Mesenchymal stem cell (in vitro differentiated cells and primary cell): ENCODE measurements around the gene ATP9A.

ENCODE experiments used
- DNase-seq: peaks from one replicate; pipeline ENCODE4 v3.0.0-alpha.2; 2013
- H2AFZ ChIP-seq: one replicate; pipeline ENCODE4 v1.6.1; 2013; ENCODE audit warnings: low read depth, mild to moderate bottlenecking, control low read depth, inconsistent platforms, low read length, moderate library complexity
- H2AK5ac ChIP-seq: 2 replicates; pipeline ENCODE4 v1.6.1; 2013; ENCODE audit warnings: low read length, moderate library complexity, mild to moderate bottlenecking, inconsistent platforms; ENCODE audit not compliant: severe bottlenecking
- H2BK120ac ChIP-seq: one replicate; pipeline ENCODE4 v1.6.1; 2013; ENCODE audit warnings: low read depth, mild to moderate bottlenecking, inconsistent platforms, low read length, moderate library complexity
- H2BK12ac ChIP-seq, 2 experiments: one replicate each; pipeline ENCODE4 v1.6.1; 2013; ENCODE audit warnings: inconsistent platforms in 2 of 2, low read length in 2 of 2, mild to moderate bottlenecking in 2 of 2, moderate library complexity in 2 of 2, control low read depth in 1 of 2
- H2BK15ac ChIP-seq: one replicate; pipeline ENCODE4 v1.6.1; 2013; ENCODE audit warnings: mild to moderate bottlenecking, low read depth, inconsistent platforms; ENCODE audit not compliant: poor library complexity, severe bottlenecking
- H2BK5ac ChIP-seq: 2 replicates; pipeline ENCODE4 v1.6.1; 2013; ENCODE audit warnings: low read depth, mild to moderate bottlenecking, low read length, control low read depth, inconsistent platforms; ENCODE audit not compliant: poor library complexity, severe bottlenecking
- H3K14ac ChIP-seq, 2 experiments: one replicate each; pipeline ENCODE4 v1.6.1; 2013; ENCODE audit warnings: inconsistent platforms in 2 of 2, low read length in 2 of 2, control low read depth in 1 of 2, mild to moderate bottlenecking in 1 of 2, moderate library complexity in 1 of 2
- H3K18ac ChIP-seq, 2 experiments: one replicate each; pipeline ENCODE4 v1.6.1; 2013; ENCODE audit warnings: inconsistent platforms in 2 of 2, low read length in 2 of 2, control low read depth in 1 of 2, low read depth in 1 of 2, mild to moderate bottlenecking in 1 of 2
- H3K23ac ChIP-seq, 2 experiments: one replicate each; pipeline ENCODE4 v1.6.1; 2013; ENCODE audit warnings: inconsistent platforms in 2 of 2, low read length in 2 of 2, mild to moderate bottlenecking in 2 of 2, moderate library complexity in 2 of 2, control low read depth in 1 of 2
- H3K27ac ChIP-seq: 2 replicates; pipeline ENCODE4 v1.5.1; 2013; ENCODE audit warnings: mild to moderate bottlenecking, moderate library complexity, low read length, control low read depth, inconsistent platforms; ENCODE audit not compliant: poor library complexity, severe bottlenecking
- H3K27me3 ChIP-seq, 2 experiments: 2 replicates each; pipeline versions ENCODE4 v1.6.1 to v1.7.0; 2013; ENCODE audit warnings: low read length in 2 of 2, mild to moderate bottlenecking in 2 of 2, moderate library complexity in 2 of 2, control low read depth in 1 of 2, inconsistent platforms in 1 of 2; ENCODE audit not compliant: control insufficient read depth in 1 of 2, insufficient read depth in 1 of 2
- H3K36me3 ChIP-seq, 2 experiments: 2 replicates each; pipeline versions ENCODE4 v1.6.1 to v1.7.0; 2013; ENCODE audit warnings: low read length in 2 of 2, control low read depth in 1 of 2, inconsistent platforms in 1 of 2, low read depth in 1 of 2, mild to moderate bottlenecking in 1 of 2; ENCODE audit not compliant: insufficient read depth in 2 of 2, control insufficient read depth in 1 of 2
- H3K4ac ChIP-seq, 2 experiments: one replicate each; pipeline ENCODE4 v1.6.1; 2013; ENCODE audit warnings: inconsistent platforms in 2 of 2, low read length in 2 of 2, mild to moderate bottlenecking in 2 of 2, moderate library complexity in 2 of 2, control low read depth in 1 of 2, low read depth in 1 of 2
- H3K4me1 ChIP-seq: 2 replicates; pipeline ENCODE4 v1.6.1; 2013; ENCODE audit warnings: low read depth, low read length, control low read depth; ENCODE audit not compliant: control insufficient read depth, insufficient read depth
- H3K4me2 ChIP-seq: 2 replicates; pipeline ENCODE4 v1.6.1; 2013; ENCODE audit warnings: low read length, mild to moderate bottlenecking, inconsistent platforms; ENCODE audit not compliant: poor library complexity, severe bottlenecking
- H3K4me3 ChIP-seq, 2 experiments: 2 replicates each; pipeline versions ENCODE4 v1.5.1 to v1.7.0; 2013; ENCODE audit warnings: low read length in 2 of 2, mild to moderate bottlenecking in 2 of 2, control low read depth in 1 of 2, low read depth in 1 of 2; ENCODE audit not compliant: insufficient read depth in 1 of 2
- H3K79me1 ChIP-seq: replicated peaks from 2 replicates; pipeline ENCODE4 v1.6.1; 2013; ENCODE audit warnings: mild to moderate bottlenecking, control low read depth, low read length, inconsistent platforms; ENCODE audit not compliant: poor library complexity, severe bottlenecking
- H3K9ac ChIP-seq: 2 replicates; pipeline ENCODE4 v1.7.0; 2013; ENCODE audit warnings: mild to moderate bottlenecking, low read length, moderate library complexity
- H3K9me3 ChIP-seq: 2 replicates; pipeline ENCODE4 v1.7.0; 2013; ENCODE audit warnings: mild to moderate bottlenecking, low read length; ENCODE audit not compliant: control insufficient read depth
- H4K8ac ChIP-seq: one replicate; pipeline ENCODE4 v1.6.1; 2013; ENCODE audit warnings: inconsistent platforms, mild to moderate bottlenecking, low read length, moderate library complexity
- H4K91ac ChIP-seq: one replicate; pipeline ENCODE4 v1.6.1; 2013; ENCODE audit warnings: mild to moderate bottlenecking, low read length, inconsistent platforms
- WGBS: methylation state at CpG from one replicate; pipeline ENCODE4 v1.1.7; 2013; ENCODE audit warnings: mixed read lengths; 5-methylcytosine and 5-hydroxymethylcytosine counted together

Gene ATP9A

DNA sequence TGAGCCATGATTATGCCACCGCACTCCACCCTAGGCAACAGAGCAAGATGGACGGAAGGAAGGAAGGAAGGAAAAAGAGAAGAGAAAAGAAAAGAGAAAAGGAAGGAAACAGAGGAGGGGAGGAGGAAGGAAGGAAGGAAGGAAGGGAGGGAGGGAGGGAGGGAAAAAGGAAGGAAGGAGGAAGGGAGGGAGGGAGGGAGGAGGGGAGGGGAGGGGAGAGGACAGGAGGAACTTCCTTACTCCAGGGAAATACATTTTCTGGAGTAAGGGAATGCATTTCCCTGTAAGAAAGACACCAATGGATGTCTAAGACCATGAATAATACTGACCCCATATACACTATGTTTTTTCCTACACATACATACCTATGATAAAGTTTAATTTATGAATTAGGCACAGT, 132.5 kb downstream of the ATP9A start:
- no peaks in the 10 kb centered on the region for H3K9me3 ChIP-seq
- 92% methylated on average over 2 of the region's 2 CpGs for WGBS
- no peak overlapping the region for H3K23ac ChIP-seq
- no peak overlapping the region for H2AFZ ChIP-seq
- H2BK5ac ChIP-seq, result no peak overlapping the region
- H3K14ac ChIP-seq, result no peak overlapping the region
- H3K4me2 ChIP-seq, result no peak overlapping the region
- no peak overlapping the region for H2BK120ac ChIP-seq
- H3K18ac ChIP-seq, result no peak overlapping the region
- no peak overlapping the region for H2BK12ac ChIP-seq
- H4K91ac ChIP-seq, result no peak overlapping the region
- no peak for DNase-seq
- H4K8ac ChIP-seq, result no peak overlapping the region
- no peak overlapping the region for H3K4ac ChIP-seq
- no peak overlapping the region for H3K9ac ChIP-seq
- no peak overlapping the region for H3K27ac ChIP-seq
- H3K4me1 ChIP-seq, result peaks cover 7% of the 10 kb centered on the region
- no peaks in the 10 kb centered on the region for H3K27me3 ChIP-seq
- peaks cover 12 to 40% of the 10 kb centered on the region in 2 experiments for H3K36me3 ChIP-seq
- H3K4me3 ChIP-seq, result no peak overlapping the region
- H2AK5ac ChIP-seq, result no peak overlapping the region
- no peaks in the 10 kb centered on the region for H3K79me1 ChIP-seq
- no peak overlapping the region for H2BK15ac ChIP-seq

DNA sequence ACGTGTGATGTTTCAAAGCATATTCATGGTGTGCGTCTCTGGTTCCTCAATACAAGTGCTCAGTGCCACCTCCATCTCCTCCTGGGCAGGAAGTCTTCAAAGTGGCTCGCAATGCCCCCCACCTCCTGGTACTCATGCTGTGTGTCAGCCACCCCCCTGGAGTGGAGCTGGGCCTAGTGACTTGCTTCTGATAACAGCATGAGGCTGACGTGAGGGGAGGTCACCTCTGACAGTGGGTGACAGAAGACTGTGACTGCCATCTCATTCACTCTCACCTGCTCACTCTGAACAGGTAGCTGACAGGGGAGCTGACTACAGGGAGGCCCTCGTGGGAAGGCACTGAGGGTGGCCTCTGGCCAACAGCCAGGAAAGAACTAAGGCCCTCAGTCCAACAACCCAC, 133.3 kb downstream of the ATP9A start:
- no peak overlapping the region for H2BK120ac ChIP-seq
- 98% methylated on average over 5 of the region's 5 CpGs for WGBS
- no peak overlapping the region for H3K4ac ChIP-seq
- H3K23ac ChIP-seq, result no peak overlapping the region
- no peak overlapping the region for H3K4me2 ChIP-seq
- no peak overlapping the region for H2AFZ ChIP-seq
- no peaks in the 10 kb centered on the region for H3K27me3 ChIP-seq
- no peak overlapping the region for H3K9ac ChIP-seq
- peaks cover 10% of the 10 kb centered on the region for H3K4me1 ChIP-seq
- H2BK15ac ChIP-seq, result no peak overlapping the region
- H2BK5ac ChIP-seq, result no peak overlapping the region
- H4K8ac ChIP-seq, result no peak overlapping the region
- H4K91ac ChIP-seq, result no peak overlapping the region
- H3K18ac ChIP-seq, result no peak overlapping the region
- H3K36me3 ChIP-seq, result peaks cover 5 to 37% of the 10 kb centered on the region in 2 experiments
- no peak overlapping the region for H3K14ac ChIP-seq
- no peak overlapping the region for H3K4me3 ChIP-seq
- DNase-seq, result no peak
- no peaks in the 10 kb centered on the region for H3K9me3 ChIP-seq
- H2AK5ac ChIP-seq, result no peak overlapping the region
- no peak overlapping the region for H2BK12ac ChIP-seq
- no peaks in the 10 kb centered on the region for H3K79me1 ChIP-seq
- H3K27ac ChIP-seq, result no peak overlapping the region

DNA sequence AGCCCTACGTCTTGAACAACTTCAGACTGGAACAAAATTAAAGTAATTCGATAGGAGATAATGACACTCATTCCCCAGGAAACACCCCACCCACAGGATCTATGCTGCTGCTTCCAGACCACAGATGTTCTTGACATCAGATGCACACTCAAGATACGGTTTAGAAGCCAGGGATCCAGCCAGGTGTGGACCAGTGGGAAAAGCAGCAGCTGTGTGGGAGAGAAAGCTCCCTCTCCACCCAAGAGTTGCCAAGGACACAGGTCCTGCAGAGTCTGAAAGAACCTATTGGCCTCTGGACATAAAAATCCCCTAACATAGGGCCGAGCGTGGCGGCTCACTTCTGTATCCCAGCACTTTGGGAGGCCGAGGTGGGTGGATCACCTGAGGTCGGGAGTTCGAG, 133.9 kb downstream of the ATP9A start:
- WGBS, result 92% methylated on average over 9 of the region's 9 CpGs
- peaks cover 10% of the 10 kb centered on the region for H3K4me1 ChIP-seq
- no peak overlapping the region for H3K23ac ChIP-seq
- H3K4me2 ChIP-seq, result no peak overlapping the region
- peaks cover 5 to 38% of the 10 kb centered on the region in 2 experiments for H3K36me3 ChIP-seq
- H3K9me3 ChIP-seq, result no peaks in the 10 kb centered on the region
- H3K79me1 ChIP-seq, result peaks cover 4% of the 10 kb centered on the region
- no peak overlapping the region for H3K4ac ChIP-seq
- no peak overlapping the region for H2BK5ac ChIP-seq
- no peak overlapping the region for H4K8ac ChIP-seq
- H2BK15ac ChIP-seq, result no peak overlapping the region
- H3K9ac ChIP-seq, result no peak overlapping the region
- H2BK12ac ChIP-seq, result no peak overlapping the region
- no peak overlapping the region for H3K27ac ChIP-seq
- no peak for DNase-seq
- H3K18ac ChIP-seq, result no peak overlapping the region
- H3K14ac ChIP-seq, result no peak overlapping the region
- H2BK120ac ChIP-seq, result no peak overlapping the region
- H3K4me3 ChIP-seq, result no peak overlapping the region
- H3K27me3 ChIP-seq, result no peaks in the 10 kb centered on the region
- no peak overlapping the region for H4K91ac ChIP-seq
- no peak overlapping the region for H2AFZ ChIP-seq
- H2AK5ac ChIP-seq, result no peak overlapping the region

DNA sequence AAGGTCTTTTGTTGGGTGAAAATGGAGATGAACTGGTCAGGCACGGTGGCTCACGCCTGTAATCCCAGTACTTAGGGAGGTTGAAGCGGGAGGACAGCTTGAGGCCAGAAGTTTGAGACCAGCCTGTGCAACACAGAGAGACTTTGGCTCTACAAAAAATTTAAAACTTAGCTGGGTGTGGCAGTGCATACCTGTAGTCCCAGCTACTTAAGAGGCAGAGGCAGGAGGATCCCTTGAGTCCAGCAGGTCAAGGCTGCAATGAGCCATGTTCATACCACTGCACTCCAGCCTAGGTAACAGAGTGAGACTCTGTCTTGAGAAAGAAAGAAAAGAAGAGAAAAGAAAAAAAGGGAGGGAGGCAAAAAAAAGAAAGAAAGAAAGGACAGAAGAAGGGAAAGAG, 134.8 kb downstream of the ATP9A start:
- Histone ChIP-seq H3K36me3 (peaks cover 9 to 41% of the 10 kb centered on the region in 2 experiments), H3K27me3 (no peaks in the 10 kb centered on the region), H3K27ac (no peak overlapping the region), H3K14ac (no peak overlapping the region), H3K79me1 (peaks cover 4% of the 10 kb centered on the region), H3K23ac (no peak overlapping the region), H3K4me1 (peaks cover 12% of the 10 kb centered on the region), H2AFZ (no peak overlapping the region), H3K4me3 (no peak overlapping the region), H3K9ac (no peak overlapping the region), H3K18ac (no peak overlapping the region), H2AK5ac (no peak overlapping the region), H2BK5ac (no peak overlapping the region), H2BK12ac (no peak overlapping the region), H4K91ac (no peak overlapping the region), H3K9me3 (no peaks in the 10 kb centered on the region), H2BK120ac (no peak overlapping the region), H3K4me2 (no peak overlapping the region), H2BK15ac (no peak overlapping the region), H4K8ac (no peak overlapping the region), H3K4ac (no peak overlapping the region)
- 97% methylated on average over 3 of the region's 3 CpGs for WGBS
- DNase-seq, result no peak
